PC-3 (cell line): ENCODE results near the gene NDUFAF5. TPM values are rescaled to one million over a fixed set of nuclear protein-coding genes. Genes with fewer than 3 reads are reported as not detected.

ENCODE experiments used
- ATAC-seq: fragments of 200-7000 bp; cut with Tn5 transposase; 2 replicates; pipeline ENCODE4 v1.9.1; 2020; ENCODE audit warnings: mild to moderate bottlenecking, moderate library complexity
- BruUV-seq: library from RNA; stranded (reverse); fragments of 400-500 nt; replicated peaks from 2 replicates; lab custom pipeline; 2021; lab: Mats Ljungman, UMichigan
- CTCF ChIA-PET: fragments of 300-600 bp; sonication (Branson Sonifier 250); formaldehyde crosslinking; loops from one replicate; lab custom pipeline; 2022; ENCODE audit warnings: antibody characterized with exemption; lab: Charles Lee
- POLR2A ChIA-PET: fragments of 300-600 bp; sonication (Branson Sonifier 250); formaldehyde crosslinking; loops from one replicate; lab custom pipeline; 2022; ENCODE audit warnings: antibody characterized with exemption; ENCODE audit not compliant: unreplicated experiment; lab: Charles Lee
- DNase-seq: peaks from one replicate; pipeline ENCODE4 v3.0.0-alpha.2; 2015
- H2AFZ ChIP-seq: fragments of 300-600 bp; sonication (generic); 2 replicates; pipeline ENCODE4 v1.6.0; 2016; ENCODE audit warnings: antibody characterized with exemption, low read length
- H3F3A ChIP-seq: fragments of 300-600 bp; sonication (generic); one replicate; pipeline ENCODE4 v1.6.0; 2017; ENCODE audit warnings: antibody characterized with exemption, low read length, control low read depth, mild to moderate bottlenecking; ENCODE audit not compliant: unreplicated experiment
- H3K27ac ChIP-seq: fragments of 300-600 bp; sonication (generic); 2 replicates; pipeline ENCODE4 v1.5.1; 2016; ENCODE audit warnings: mild to moderate bottlenecking, low read length
- H3K27me3 ChIP-seq: fragments of 300-600 bp; sonication (generic); 2 replicates; pipeline ENCODE4 v1.6.1; 2016; ENCODE audit warnings: low read length, mixed read lengths
- H3K36me3 ChIP-seq: fragments of 300-600 bp; sonication (generic); 2 replicates; pipeline ENCODE4 v1.6.1; 2016; ENCODE audit warnings: low read depth, mixed run types, low read length, mixed read lengths
- H3K4me1 ChIP-seq: fragments of 300-600 bp; sonication (generic); 2 replicates; pipeline ENCODE4 v1.5.1; 2016; ENCODE audit warnings: low read length; ENCODE audit not compliant: insufficient read depth
- H3K4me2 ChIP-seq: fragments of 300-600 bp; sonication (generic); 2 replicates; pipeline ENCODE4 v1.6.0; 2016; ENCODE audit warnings: low read length
- H3K4me3 ChIP-seq: fragments of 300-600 bp; sonication (generic); 2 replicates; pipeline ENCODE4 v1.5.1; 2016; ENCODE audit warnings: mild to moderate bottlenecking, low read length, mixed read lengths
- H3K79me2 ChIP-seq: fragments of 300-600 bp; sonication (generic); 2 replicates; pipeline ENCODE4 v1.6.1; 2017; ENCODE audit warnings: low read length, mixed read lengths
- H3K9ac ChIP-seq: fragments of 300-600 bp; sonication (generic); 2 replicates; pipeline ENCODE4 v1.6.0; 2016; ENCODE audit warnings: mild to moderate bottlenecking, low read length
- H3K9me2 ChIP-seq: fragments of 300-600 bp; sonication (generic); replicated peaks from 2 replicates; pipeline ENCODE4 v1.6.1; 2016; ENCODE audit warnings: mixed run types, low read length, mixed read lengths
- H3K9me3 ChIP-seq: fragments of 300-600 bp; sonication (generic); 2 replicates; pipeline ENCODE4 v1.6.1; 2016; ENCODE audit warnings: low read length, mixed read lengths
- H4K20me1 ChIP-seq: fragments of 300-600 bp; sonication (generic); 2 replicates; pipeline ENCODE4 v1.6.1; 2016; ENCODE audit warnings: low read length, mixed read lengths
- CTCF ChIP-seq: fragments of 300-600 bp; sonication (generic); conservative IDR thresholded peaks from 2 replicates; pipeline ENCODE4 v1.5.1; 2017; ENCODE audit warnings: antibody characterized with exemption, low read depth, mild to moderate bottlenecking, low read length
- EZH2 ChIP-seq: fragments of 300-600 bp; sonication (generic); IDR thresholded peaks from one replicate; pipeline ENCODE4 v1.6.1; 2017; ENCODE audit warnings: antibody characterized with exemption, mild to moderate bottlenecking, low read length; ENCODE audit not compliant: unreplicated experiment
- EZH2phosphoT487 ChIP-seq: fragments of 300-600 bp; sonication (generic); IDR thresholded peaks from 2 replicates; pipeline ENCODE4 v1.6.1; 2018; ENCODE audit warnings: mild to moderate bottlenecking, antibody characterized with exemption, low read length, borderline replicate concordance
- intact Hi-C: fragments of 100-400 bp; cut with micrococcal nuclease; formaldehyde crosslinking; loops from 2 replicates; pipeline ENCODE4 v1.9.0; 2023
- total RNA-seq: library from RNA; depleted of rRNA; stranded (reverse); fragments of >200 nt; gene quantifications from 2 replicates; pipeline ENCODE4 v1.2.3, GENCODE V29; 2014

The NDUFAF5 gene
- total RNA-seq, 1 experiment from 2014 or later = 29.0 TPM

DNA sequence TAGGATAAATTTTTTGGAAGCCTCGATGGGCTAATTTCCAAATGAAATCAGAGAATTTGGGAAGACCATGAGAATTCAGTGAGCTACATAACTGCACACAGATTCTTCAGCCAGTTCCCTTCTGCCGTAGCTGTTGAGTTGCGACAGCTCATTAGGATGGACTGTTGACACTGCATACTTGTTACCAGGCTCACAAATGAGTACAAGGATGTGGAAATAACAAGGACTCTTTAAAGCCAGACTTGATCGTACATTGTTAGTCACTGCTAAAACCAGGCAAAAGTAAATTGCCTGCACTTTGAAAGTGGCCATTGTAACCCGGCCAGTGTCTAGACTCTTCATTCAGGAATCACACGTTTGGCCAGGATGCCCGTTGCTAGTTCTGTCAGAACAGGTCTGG lies 37.0 kb downstream of the NDUFAF5 start:
- H3K9ac ChIP-seq = no peak overlapping the region
- no peak overlapping the region for H3K4me2 ChIP-seq
- H3K4me1 ChIP-seq = peaks cover 12% of the 10 kb centered on the region
- H3K27me3 ChIP-seq = no peaks in the 10 kb centered on the region
- peaks cover 15% of the 10 kb centered on the region for H3K36me3 ChIP-seq
- H3K4me3 ChIP-seq = no peak overlapping the region
- H3K79me2 ChIP-seq = no peaks in the 10 kb centered on the region
- TF ChIP-seq EZH2phosphoT487 (no peak), CTCF (no peak), EZH2 (no peak)
- ATAC-seq (no peak), DNase-seq (no peak)
- ChIA-PET CTCF (no interaction called here), POLR2A (no interaction called here)
- intact Hi-C loops = loop anchor here (10.0 kb wide), 1 partner anchor 143 kb away; no protein-coding TSS in a partner anchor
- H4K20me1 ChIP-seq = no peaks in the 10 kb centered on the region
- H3K27ac ChIP-seq = no peak overlapping the region
- H3F3A ChIP-seq = no peaks in the 10 kb centered on the region
- H3K9me3 ChIP-seq = no peaks in the 10 kb centered on the region
- no TSS peak for BruUV-seq
- no peaks in the 10 kb centered on the region for H3K9me2 ChIP-seq
- H2AFZ ChIP-seq = no peak overlapping the region

DNA sequence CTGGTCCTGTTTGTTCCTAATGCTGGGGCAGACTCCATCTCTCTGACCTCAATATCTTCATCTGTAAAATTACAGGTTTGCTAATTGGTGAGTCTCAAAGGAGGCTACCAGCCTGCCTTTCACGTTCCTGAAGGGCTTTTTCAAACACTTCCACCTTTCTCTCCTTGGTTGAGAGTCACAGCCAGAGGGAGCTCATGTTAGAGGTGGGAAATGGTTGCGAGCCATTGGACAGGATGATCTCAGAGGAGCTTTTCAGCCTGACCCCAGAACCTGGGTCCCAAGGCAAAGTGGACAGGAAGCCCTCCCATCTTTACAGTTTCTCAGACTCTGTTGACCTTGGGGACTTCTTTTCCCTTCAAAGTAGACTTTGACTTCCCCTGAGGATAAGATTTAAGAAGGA lies 37.6 kb downstream of the NDUFAF5 start:
- Histone ChIP-seq H3K4me3 (no peak overlapping the region), H2AFZ (no peak overlapping the region), H4K20me1 (no peaks in the 10 kb centered on the region), H3K9me3 (no peaks in the 10 kb centered on the region), H3K4me1 (peaks cover 6% of the 10 kb centered on the region), H3K9me2 (no peaks in the 10 kb centered on the region), H3F3A (no peaks in the 10 kb centered on the region), H3K9ac (no peak overlapping the region), H3K79me2 (no peaks in the 10 kb centered on the region), H3K27ac (no peak overlapping the region), H3K36me3 (peaks cover 14% of the 10 kb centered on the region), H3K4me2 (no peak overlapping the region), H3K27me3 (no peaks in the 10 kb centered on the region)
- DNase-seq (no peak), ATAC-seq (no peak)
- ChIA-PET POLR2A (no interaction called here), CTCF (no interaction called here)
- TF ChIP-seq EZH2 = no peak
- no peak for TF ChIP-seq EZH2phosphoT487
- no peak for TF ChIP-seq CTCF
- BruUV-seq = no TSS peak
- intact Hi-C loops = loop anchor here (10.0 kb wide), 1 partner anchor 142 kb away; no protein-coding TSS in a partner anchor

DNA sequence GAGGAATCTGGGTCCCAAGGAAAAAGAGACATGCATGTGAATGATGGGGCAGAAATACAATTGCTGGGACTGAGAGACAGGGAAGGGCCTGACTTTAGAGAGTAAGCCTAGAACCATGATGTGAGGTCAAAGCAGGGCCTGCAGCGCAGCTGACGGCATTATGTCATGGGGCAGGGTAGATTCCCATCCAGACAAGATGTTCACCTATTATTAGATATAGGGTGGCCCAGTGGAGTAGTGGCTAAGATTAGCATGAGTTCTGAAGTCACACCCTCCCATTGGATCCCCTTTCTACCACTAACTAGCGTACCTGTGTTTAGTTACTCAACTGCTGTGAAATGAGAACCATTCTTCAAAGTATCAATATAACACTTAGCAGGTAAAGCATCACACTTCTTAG lies 39.6 kb downstream of the NDUFAF5 start:
- ChIA-PET POLR2A (no interaction called here), CTCF (interaction anchor here (0.6 kb wide), 1 partner anchor 98 kb away, joined by 3 read pairs; no protein-coding TSS in a partner anchor)

More for the DNA sequence above, 39.6 kb downstream of the NDUFAF5 start:
- DNase-seq = no peak
- H3K9me2 ChIP-seq = no peaks in the 10 kb centered on the region
- H3K4me2 ChIP-seq = no peak overlapping the region
- H3K4me1 ChIP-seq = 0 out of 2 replicates have a peak, but pooled peaks cover 3% of the 10 kb centered on the region
- H4K20me1 ChIP-seq = no peaks in the 10 kb centered on the region
- H3K36me3 ChIP-seq = no peaks in the 10 kb centered on the region
- no peaks in the 10 kb centered on the region for H3K9me3 ChIP-seq
- intact Hi-C loops = loop anchor here (10.0 kb wide), 1 partner anchor 140 kb away; no protein-coding TSS in a partner anchor
- no peak overlapping the region for H3K27ac ChIP-seq
- TF ChIP-seq CTCF (no peak), EZH2phosphoT487 (no peak), EZH2 (no peak)
- H3K4me3 ChIP-seq = no peak overlapping the region
- H3F3A ChIP-seq = no peaks in the 10 kb centered on the region
- H3K9ac ChIP-seq = no peak overlapping the region
- BruUV-seq = no TSS peak
- no peak for ATAC-seq
- H3K79me2 ChIP-seq = no peaks in the 10 kb centered on the region
- peaks cover 4% of the 10 kb centered on the region; the same call in 1 of the 2 replicates for H3K27me3 ChIP-seq
- no peak overlapping the region for H2AFZ ChIP-seq
